Endothelial cell of umbilical vein (primary cell): ENCODE measurements around the gene CUX1.

ENCODE experiments used
- CTCF ChIP-seq, 2 donors: IDR thresholded peaks; 1 replicate in 1 of 2; 2 replicates in 1 of 2; pipeline ENCODE4 v1.5.1; 2011; ENCODE audit warnings: low read length in 2 of 2, mild to moderate bottlenecking in 2 of 2, moderate library complexity in 2 of 2, control low read depth in 1 of 2, inconsistent platforms in 1 of 2, low read depth in 1 of 2; ENCODE audit not compliant: insufficient read depth in 1 of 2; ENCODE audit errors: extremely low read depth in 1 of 2
- EZH2 ChIP-seq: IDR thresholded peaks from 2 replicates; pipeline ENCODE4 v1.6.1; 2012; ENCODE audit warnings: borderline replicate concordance, low read depth, mild to moderate bottlenecking, moderate library complexity, low read length, inconsistent platforms; ENCODE audit not compliant: severe bottlenecking
- JUN ChIP-seq: IDR thresholded peaks from 2 replicates; pipeline ENCODE4 v1.6.1; 2011; ENCODE audit warnings: borderline replicate concordance, low read depth; ENCODE audit not compliant: insufficient read length, insufficient read depth
- POLR2A ChIP-seq: IDR thresholded peaks from 2 replicates; pipeline ENCODE4 v1.6.1; 2012; ENCODE audit warnings: low read depth, mild to moderate bottlenecking, control low read depth, low read length
- POLR2AphosphoS5 ChIP-seq: IDR thresholded peaks from 2 replicates; pipeline ENCODE4 v1.6.1; 2012; ENCODE audit warnings: low read depth, mild to moderate bottlenecking, control low read depth, low read length, moderate library complexity; ENCODE audit not compliant: insufficient read depth

GRCh38 chr7:101792051-101792681, 25.3 kb upstream of the CUX1 start:
- no peak for TF ChIP-seq CTCF (IDR thresholded peaks at IDR 0.05; ENCODE audit: extremely low read depth in 1 of 2, insufficient read depth in 1 of 2, low read depth in 1 of 2, low read length in 2 of 2)
- TF ChIP-seq EZH2, result no peak
- TF ChIP-seq POLR2A, result no peak
- no peak for TF ChIP-seq POLR2AphosphoS5
- no peak for TF ChIP-seq JUN
